ENCODE results near the gene TCL1A. TPM values are rescaled to one million over a fixed set of nuclear protein-coding genes. Genes with fewer than 3 reads are reported as not detected.

The TCL1A gene
- total and polyA plus RNA-seq, 4 experiments from 2014 or later: 0.71 TPM; not detected in 3

- POLR2A ChIA-PET (ENCODE audit: partially characterized antibody): no interaction called here
- H3K27ac ChIP-seq (ENCODE audit: low read depth, low read length): no peak overlapping the region
- CTCF ChIA-PET (ENCODE audit: partially characterized antibody): no interaction called here
These were observed 50.6 kb downstream of the TCL1A start for GRCh38 chr14:95663226-95663797.

GRCh38 chr14:95662376-95663186, 51.3 kb downstream of the TCL1A start:
- H3K4me1 ChIP-seq (ENCODE audit: insufficient read depth, low read length): no peaks in the 10 kb centered on the region
- intact Hi-C loops (cut with micrococcal nuclease): no loop called here
- no peaks in the 10 kb centered on the region for H3K27me3 ChIP-seq (ENCODE audit: insufficient read depth, low read length)
- H3K36me3 ChIP-seq (ENCODE audit: insufficient read depth, low read length): no peaks in the 10 kb centered on the region
- POLR2A ChIA-PET (ENCODE audit: partially characterized antibody): no interaction called here
- no peak overlapping the region for H3K27ac ChIP-seq (ENCODE audit: low read depth, low read length)
- Mint-ChIP-seq H3K4me3 (no peak overlapping the region), H3K36me3 (no peaks in the 10 kb centered on the region), H3K27ac (no peak overlapping the region), H3K9me3 (peaks cover 0 to under 1% (median 0%) of the 10 kb centered on the region in 8 donors), H3K27me3 (peaks cover 19% of the 10 kb centered on the region in 2 donors), H3K4me1 (peaks cover 0 to 4% (median under 1%) of the 10 kb centered on the region in 4 donors)
- no peak overlapping the region for H3K4me3 ChIP-seq (ENCODE audit: low read length in 2 of 2)
- CTCF ChIA-PET (ENCODE audit: partially characterized antibody): no interaction called here
- no peaks in the 10 kb centered on the region for H3K9me3 ChIP-seq (ENCODE audit: control insufficient read depth in 1 of 2, low read length in 2 of 2)
- DNase-seq: no peak

More at GRCh38 chr14:95663226-95663797, 50.6 kb downstream of the TCL1A start:
- no peak for DNase-seq
- Histone ChIP-seq H3K4me3 (ENCODE audit: low read length in 2 of 2) (no peak overlapping the region), H3K9me3 (ENCODE audit: control insufficient read depth in 1 of 2, low read length in 2 of 2) (no peaks in the 10 kb centered on the region), H3K4me1 (ENCODE audit: insufficient read depth, low read length) (no peaks in the 10 kb centered on the region), H3K36me3 (ENCODE audit: insufficient read depth, low read length) (no peaks in the 10 kb centered on the region), H3K27me3 (ENCODE audit: insufficient read depth, low read length) (no peaks in the 10 kb centered on the region)
- Mint-ChIP-seq H3K36me3 (no peaks in the 10 kb centered on the region), H3K27ac (no peak overlapping the region), H3K4me3 (no peak overlapping the region), H3K9me3 (peaks cover 0 to 2% (median 0%) of the 10 kb centered on the region in 8 donors), H3K27me3 (peaks cover 16 to 19% of the 10 kb centered on the region in 2 donors), H3K4me1 (peaks cover 0 to 4% (median under 1%) of the 10 kb centered on the region in 4 donors)
- intact Hi-C loops (cut with micrococcal nuclease): no loop called here

GRCh38 chr14:95660651-95661515, 53.0 kb downstream of the TCL1A start:
- no peak for DNase-seq
- Histone ChIP-seq H3K36me3 (ENCODE audit: insufficient read depth, low read length) (no peaks in the 10 kb centered on the region), H3K27me3 (ENCODE audit: insufficient read depth, low read length) (no peaks in the 10 kb centered on the region), H3K4me1 (ENCODE audit: insufficient read depth, low read length) (no peaks in the 10 kb centered on the region), H3K4me3 (ENCODE audit: low read length in 2 of 2) (no peak overlapping the region), H3K9me3 (ENCODE audit: control insufficient read depth in 1 of 2, low read length in 2 of 2) (no peaks in the 10 kb centered on the region), H3K27ac (ENCODE audit: low read depth, low read length) (no peak overlapping the region)
- Mint-ChIP-seq H3K27ac (no peak overlapping the region), H3K36me3 (no peaks in the 10 kb centered on the region), H3K4me1 (peaks cover 0 to 4% (median under 1%) of the 10 kb centered on the region in 4 donors), H3K27me3 (peaks cover 19 to 22% of the 10 kb centered on the region in 2 donors), H3K9me3 (peaks cover 0 to 2% (median 0%) of the 10 kb centered on the region in 8 donors), H3K4me3 (no peak overlapping the region)
- intact Hi-C loops (cut with micrococcal nuclease): no loop called here
- ChIA-PET CTCF (ENCODE audit: partially characterized antibody) (no interaction called here), POLR2A (ENCODE audit: partially characterized antibody) (no interaction called here)

DNA sequence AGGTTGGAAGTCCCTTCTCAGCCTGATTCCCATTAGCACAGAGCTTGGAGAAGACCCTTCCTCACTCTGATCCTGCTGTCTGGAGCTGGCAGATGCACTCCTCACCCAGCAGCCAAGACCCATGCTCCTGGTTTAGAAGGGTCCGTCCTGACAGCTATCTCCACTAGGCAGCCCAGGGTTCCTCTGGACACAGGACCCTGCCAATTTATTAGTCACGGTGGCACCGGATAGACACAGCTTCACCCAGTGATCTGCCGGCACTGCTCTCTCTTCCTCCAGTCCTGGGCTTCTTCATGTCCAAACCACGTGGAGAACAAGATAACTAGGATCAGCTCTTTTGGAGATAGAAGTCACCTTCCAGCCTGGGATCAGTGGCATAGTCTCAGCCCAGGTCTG, 53.9 kb downstream of the TCL1A start:
- Histone ChIP-seq H3K27ac (ENCODE audit: low read depth, low read length) (no peak overlapping the region), H3K4me1 (ENCODE audit: insufficient read depth, low read length) (no peaks in the 10 kb centered on the region), H3K9me3 (ENCODE audit: control insufficient read depth in 1 of 2, low read length in 2 of 2) (no peaks in the 10 kb centered on the region), H3K36me3 (ENCODE audit: insufficient read depth, low read length) (no peaks in the 10 kb centered on the region), H3K4me3 (ENCODE audit: low read length in 2 of 2) (no peak overlapping the region), H3K27me3 (ENCODE audit: insufficient read depth, low read length) (no peaks in the 10 kb centered on the region)
- Mint-ChIP-seq H3K27ac (no peak overlapping the region), H3K4me1 (peaks cover 0 to 4% (median under 1%) of the 10 kb centered on the region in 4 donors), H3K4me3 (no peak overlapping the region), H3K9me3 (peaks cover 0 to 2% (median 0%) of the 10 kb centered on the region in 8 donors), H3K36me3 (no peaks in the 10 kb centered on the region), H3K27me3 (peaks cover 19 to 24% of the 10 kb centered on the region in 2 donors)
- POLR2A ChIA-PET (ENCODE audit: partially characterized antibody): no interaction called here
- CTCF ChIA-PET (ENCODE audit: partially characterized antibody): no interaction called here
- intact Hi-C loops (cut with micrococcal nuclease): no loop called here
- DNase-seq: no peak

Other genes with a start within 250 kb of the TCL1A start
- gene SYNE3, start 197.5 kb downstream of the TCL1A start, total RNA-seq: 10 to 100 TPM; 47.7 to 52.2 TPM
- 1 to 10 TPM; 4.3 to 9.0 TPM for gene SYNE3, start 197.5 kb downstream of the TCL1A start, polyA plus RNA-seq
- gene GLRX5, start 179.1 kb downstream of the TCL1A start, total RNA-seq: 10 to 100 TPM; 17.6 to 18.7 TPM
- 10 to 100 TPM; 60.3 to 74.7 TPM for gene GLRX5, start 179.1 kb downstream of the TCL1A start, polyA plus RNA-seq
- not detected for gene TCL1B, start 27.7 kb downstream of the TCL1A start, total RNA-seq
- gene TCL1B, start 27.7 kb downstream of the TCL1A start, polyA plus RNA-seq: not detected
- not detected for gene TUNAR, start 162.7 kb upstream of the TCL1A start, total RNA-seq
- gene TUNAR, start 162.7 kb upstream of the TCL1A start, polyA plus RNA-seq: not detected

Data from CD4-positive, alpha-beta memory T cell (primary cell).